Measurements from ENCODE around the gene BIRC7. TPM values are rescaled to one million over a fixed set of nuclear protein-coding genes. Genes with fewer than 3 reads are reported as not detected.

Gene BIRC7
- total RNA-seq, 2 experiments from 2014 or later = 0.42 TPM; not detected in 1

GRCh38 chr20:63226042-63226943 lies 9.4 kb upstream of the BIRC7 start:
- intact Hi-C loops (cut with micrococcal nuclease; ENCODE audit: unreplicated experiment) = no loop called here
- H3K27ac ChIP-seq (ENCODE audit: low read depth, low read length, poor library complexity, severe bottlenecking) = no peak overlapping the region
- H2AFZ ChIP-seq (ENCODE audit: low read length) = no peak overlapping the region
- ChIA-PET CTCF (ENCODE audit: unreplicated experiment) (interaction anchor here (0.6 kb wide), 1 partner anchor 749 kb away, joined by 9 read pairs; no protein-coding TSS in a partner anchor), POLR2A (no interaction called here)
- no peak for DNase-seq (ENCODE audit: low spot score)
- no peaks in the 10 kb centered on the region for H3K79me2 ChIP-seq (ENCODE audit: insufficient read depth, low read depth, low read length)
- H3K9me3 ChIP-seq (ENCODE audit: low read length) = no peaks in the 10 kb centered on the region
- no peaks in the 10 kb centered on the region for H3K4me1 ChIP-seq (ENCODE audit: insufficient read depth, low read length, poor library complexity, severe bottlenecking)
- H3K36me3 ChIP-seq (ENCODE audit: insufficient read depth, low read length) = no peaks in the 10 kb centered on the region
- no TSS peak for BruUV-seq (replicated peaks)
- H4K20me1 ChIP-seq (ENCODE audit: insufficient read depth, low read length) = no peaks in the 10 kb centered on the region
- H3K4me3 ChIP-seq (ENCODE audit: low read depth, low read length, poor library complexity, severe bottlenecking) = no peak overlapping the region
- no peaks in the 10 kb centered on the region for H3K9me2 ChIP-seq (ENCODE audit: insufficient read depth, low read length)
- TF ChIP-seq EZH2phosphoT487 (IDR thresholded peaks at IDR 0.05; ENCODE audit: borderline replicate concordance, low read depth, low read length) (no peak), CTCF (conservative IDR thresholded peaks at IDR 0.05; ENCODE audit: low read length) (no peak)
- no peak overlapping the region for H3K4me2 ChIP-seq (ENCODE audit: low read length)

- no peaks in the 10 kb centered on the region for H3K79me2 ChIP-seq (ENCODE audit: insufficient read depth, low read depth, low read length)
- intact Hi-C loops (cut with micrococcal nuclease; ENCODE audit: unreplicated experiment) = no loop called here
- no peaks in the 10 kb centered on the region for H4K20me1 ChIP-seq (ENCODE audit: insufficient read depth, low read length)
- no peak overlapping the region for H3K4me3 ChIP-seq (ENCODE audit: low read depth, low read length, poor library complexity, severe bottlenecking)
- H3K9me2 ChIP-seq (ENCODE audit: insufficient read depth, low read length) = no peaks in the 10 kb centered on the region
- no peaks in the 10 kb centered on the region for H3K9me3 ChIP-seq (ENCODE audit: low read length)
- H2AFZ ChIP-seq (ENCODE audit: low read length) = no peak overlapping the region
- no peak overlapping the region for H3K4me2 ChIP-seq (ENCODE audit: low read length)
- ChIA-PET CTCF (ENCODE audit: unreplicated experiment) (no interaction called here), POLR2A (no interaction called here)
- TF ChIP-seq EZH2phosphoT487 (IDR thresholded peaks at IDR 0.05; ENCODE audit: borderline replicate concordance, low read depth, low read length) (no peak), CTCF (conservative IDR thresholded peaks at IDR 0.05; ENCODE audit: low read length) (no peak)
- BruUV-seq (replicated peaks) = no TSS peak
- no peaks in the 10 kb centered on the region for H3K4me1 ChIP-seq (ENCODE audit: insufficient read depth, low read length, poor library complexity, severe bottlenecking)
- H3K27ac ChIP-seq (ENCODE audit: low read depth, low read length, poor library complexity, severe bottlenecking) = no peak overlapping the region
- DNase-seq (ENCODE audit: low spot score) = no peak
- H3K36me3 ChIP-seq (ENCODE audit: insufficient read depth, low read length) = no peaks in the 10 kb centered on the region
Measured at GRCh38 chr20:63227260-63227659, 8.4 kb upstream of the BIRC7 start.

- CTCF ChIA-PET (ENCODE audit: unreplicated experiment) = no interaction called here
Measured at GRCh38 chr20:63228806-63229205, 6.9 kb upstream of the BIRC7 start.

More at GRCh38 chr20:63228806-63229205, 6.9 kb upstream of the BIRC7 start:
- Histone ChIP-seq H3K4me3 (ENCODE audit: low read depth, low read length, poor library complexity, severe bottlenecking) (no peak overlapping the region), H3K79me2 (ENCODE audit: insufficient read depth, low read depth, low read length) (no peaks in the 10 kb centered on the region), H3K36me3 (ENCODE audit: insufficient read depth, low read length) (no peaks in the 10 kb centered on the region), H4K20me1 (ENCODE audit: insufficient read depth, low read length) (no peaks in the 10 kb centered on the region), H3K27ac (ENCODE audit: low read depth, low read length, poor library complexity, severe bottlenecking) (no peak overlapping the region), H3K4me2 (ENCODE audit: low read length) (no peak overlapping the region), H3K9me3 (ENCODE audit: low read length) (no peaks in the 10 kb centered on the region), H3K4me1 (ENCODE audit: insufficient read depth, low read length, poor library complexity, severe bottlenecking) (no peaks in the 10 kb centered on the region), H3K9me2 (ENCODE audit: insufficient read depth, low read length) (no peaks in the 10 kb centered on the region), H2AFZ (ENCODE audit: low read length) (no peak overlapping the region)
- POLR2A ChIA-PET = no interaction called here
- TF ChIP-seq EZH2phosphoT487 (IDR thresholded peaks at IDR 0.05; ENCODE audit: borderline replicate concordance, low read depth, low read length) = no peak
- TF ChIP-seq CTCF (conservative IDR thresholded peaks at IDR 0.05; ENCODE audit: low read length) = no peak
- BruUV-seq (replicated peaks) = no TSS peak
- intact Hi-C loops (cut with micrococcal nuclease; ENCODE audit: unreplicated experiment) = no loop called here
- DNase-seq (ENCODE audit: low spot score) = no peak

All from OCI-LY7 (cell line).